Activated naive CD4-positive, alpha-beta T cell treated with anti-CD3 and anti-CD28 coated beads, Interleukin-2, amount 10 ng/mL, durations not matched to agents 5 hours and 36 hours (primary cell): Measurements from ENCODE around the gene GABRD. TPM values are rescaled to one million over a fixed set of nuclear protein-coding genes. Genes with fewer than 3 reads are reported as not detected.

Experiments used
- total RNA-seq, 2 experiments: library from RNA; stranded (reverse); gene quantifications; one replicate each; pipeline ENCODE4 v1.2.3, GENCODE V29; 2021

Gene GABRD
- total RNA-seq, result under 1 TPM in 1 of 2 experiments, not detected in 1; 0.28 TPM

GRCh38 chr1:2019172-2019543 lies at the start of gene GABRD:
TSS of gene GABRD (plus strand) at chr1:2019345. CDS start at chr1:2019424, 79 bp downstream.

GRCh38 chr1:2003541-2004131 lies 15.5 kb upstream of the GABRD start, which contains the start of gene CFAP74:
TSS of gene CFAP74 (minus strand) at chr1:2003786. CDS start at chr1:1990956, 12,830 bp downstream.

GRCh38 chr1:2049718-2050431 lies 30.7 kb downstream of the GABRD start, which contains the start of gene PRKCZ:
TSS of gene PRKCZ (plus strand) at chr1:2050411. CDS start at chr1:2050631, 220 bp downstream.

Other genes with a start within 250 kb of the GABRD start
- gene NADK, start 240.9 kb upstream of the GABRD start, total RNA-seq, result 10 to 100 TPM; 62.2 to 63.9 TPM
- gene GNB1, start 128.3 kb upstream of the GABRD start, total RNA-seq, result 100 to 1,000 TPM; 336 to 341 TPM
- gene CALML6, start 104.1 kb upstream of the GABRD start, total RNA-seq, result under 1 TPM; 0.46 to 0.50 TPM
- gene TMEM52, start 100.1 kb upstream of the GABRD start, total RNA-seq, result under 1 TPM in 1 of 2 experiments, not detected in 1; 0.48 TPM
- gene CFAP74, start 15.6 kb upstream of the GABRD start, total RNA-seq, result not detected
- gene PRKCZ, start 31.1 kb downstream of the GABRD start, total RNA-seq, result 10 to 100 TPM; 10.3 to 12.8 TPM
- 10 to 100 TPM; 61.0 to 64.0 TPM for gene FAAP20, start 175.4 kb downstream of the GABRD start, total RNA-seq
- 10 to 100 TPM; 72.3 to 73.4 TPM for gene SKI, start 209.0 kb downstream of the GABRD start, total RNA-seq